Fibroblast of pulmonary artery (primary cell): Measurements from ENCODE around the gene CCDC15.

Source experiments
- DNase-seq: peaks from one replicate; pipeline ENCODE4 v3.0.0-alpha.2; 2010; ENCODE audit warnings: low read depth
- H3K4me3 ChIP-seq: replicated peaks from 2 replicates; pipeline ENCODE4 v1.5.1; 2011; ENCODE audit warnings: low read depth, mild to moderate bottlenecking, control low read depth, low read length, moderate library complexity
- CTCF ChIP-seq: IDR thresholded peaks from 2 replicates; pipeline ENCODE4 v1.5.1; 2011; ENCODE audit warnings: mild to moderate bottlenecking, control low read depth, low read length, inconsistent platforms; ENCODE audit errors: missing control alignments

CCDC15 gene

GRCh38 chr11:124934862-124935547, 19.0 kb upstream of the CCDC15 start:
- no peak overlapping the region for H3K4me3 ChIP-seq
- peak; percentile 69 for DNase-seq

GRCh38 chr11:124935548-124936514, 18.2 kb upstream of the CCDC15 start, which contains the start of gene HEPACAM:
HEPACAM (minus strand) TSS chr11:124936047; CDS start chr11:124936006, 41 bp downstream.
- DNase-seq = no peak
- H3K4me3 ChIP-seq = no peak within 1 kb of the TSS
- TF ChIP-seq CTCF = no peak

More at GRCh38 chr11:124934862-124935547, 19.0 kb upstream of the CCDC15 start:
- no peak for TF ChIP-seq CTCF

GRCh38 chr11:124937336-124937935, 16.6 kb upstream of the CCDC15 start:
- no peak for TF ChIP-seq CTCF
- DNase-seq = no peak
- H3K4me3 ChIP-seq = no peak overlapping the region

- peak; percentile 6 for DNase-seq
- no peak for TF ChIP-seq CTCF
- H3K4me3 ChIP-seq = no peak overlapping the region
These were observed 15.7 kb upstream of the CCDC15 start for GRCh38 chr11:124938206-124938765.

- no peak for DNase-seq
- no peak overlapping the region for H3K4me3 ChIP-seq
- no peak for TF ChIP-seq CTCF
These were observed 15.0 kb upstream of the CCDC15 start for GRCh38 chr11:124938970-124939369.

- DNase-seq = no peak
- TF ChIP-seq CTCF = no peak
These were observed 12.3 kb upstream of the CCDC15 start for GRCh38 chr11:124941703-124942102.

More at GRCh38 chr11:124941703-124942102, 12.3 kb upstream of the CCDC15 start:
- no peak overlapping the region for H3K4me3 ChIP-seq
